B cell (primary cell): ENCODE results near the gene IPO4. TPM values are rescaled to one million over a fixed set of nuclear protein-coding genes. Genes with fewer than 3 reads are reported as not detected.
A peak's percentile ranks its signal among the peaks of the same experiment; 100 is the strongest.

Source experiments
- ATAC-seq: fragments of 200-7000 bp; cut with Tn5 transposase; one replicate; pipeline ENCODE4 v1.10.0; 2021; ENCODE audit warnings: low read depth, mild to moderate bottlenecking, moderate number of reproducible peaks, moderate library complexity
- CTCF ChIA-PET: fragments of 350-600 bp; sonication (Branson Sonifier 250); formaldehyde crosslinking; loops from one replicate; lab custom pipeline; 2021; ENCODE audit warnings: antibody characterized with exemption, inconsistent platforms; lab: Charles Lee
- POLR2A ChIA-PET: fragments of 350-600 bp; sonication (Branson Sonifier 250); formaldehyde crosslinking; loops from one replicate; lab custom pipeline; 2021; ENCODE audit warnings: antibody characterized with exemption; lab: Charles Lee
- DNase-seq: peaks from one replicate; pipeline ENCODE4 v3.0.0; 2013
- H2AFZ ChIP-seq: 2 replicates; pipeline ENCODE4 v1.6.1; 2012; ENCODE audit warnings: mild to moderate bottlenecking, low read depth, low read length; ENCODE audit not compliant: insufficient read depth, poor library complexity, severe bottlenecking
- H3K27ac ChIP-seq, 2 donors: 1 replicate in 1 of 2; 2 replicates in 1 of 2; pipeline ENCODE4 v1.5.1; 2012 to 2013; ENCODE audit warnings: low read length in 2 of 2, mild to moderate bottlenecking in 2 of 2, moderate library complexity in 1 of 2
- H3K27me3 ChIP-seq, 4 experiments: fragments of 200-600 bp in 1 of 4; sonication (generic) in 1 of 4; replicated peaks in 1 of 4; 1 replicate in 2 of 4; 2 replicates in 2 of 4; pipeline versions ENCODE4 v1.6.1 to v1.7.0; 2013 to 2016; ENCODE audit warnings: low read length in 3 of 4, mild to moderate bottlenecking in 2 of 4, mixed read lengths in 1 of 4, moderate library complexity in 1 of 4; ENCODE audit not compliant: insufficient read depth in 4 of 4, control insufficient read depth in 3 of 4; ENCODE audit errors: control extremely low read depth in 1 of 4
- H3K36me3 ChIP-seq, 2 experiments: replicated peaks in 1 of 2; 1 replicate in 1 of 2; 2 replicates in 1 of 2; pipeline versions ENCODE4 v1.6.1 to v1.7.1; 2013; ENCODE audit warnings: low read length in 1 of 2; ENCODE audit not compliant: insufficient read depth in 2 of 2, control insufficient read depth in 1 of 2; ENCODE audit errors: control extremely low read depth in 1 of 2, extremely low read depth in 1 of 2
- H3K4me1 ChIP-seq, 2 donors: fragments of 200-600 bp in 1 of 2; sonication (generic) in 1 of 2; 1 replicate in 1 of 2; 2 replicates in 1 of 2; pipeline versions ENCODE4 v1.5.1 to v1.6.1; 2013 to 2017; ENCODE audit warnings: low read length in 2 of 2; ENCODE audit not compliant: control insufficient read depth in 2 of 2, insufficient read depth in 2 of 2
- H3K4me2 ChIP-seq: replicated peaks from 2 replicates; pipeline ENCODE3; 2012; ENCODE audit warnings: mild to moderate bottlenecking, low read depth, low read length; ENCODE audit not compliant: poor library complexity, severe bottlenecking
- H3K4me3 ChIP-seq, 5 experiments: fragments of 200-600 bp in 1 of 5; sonication (generic) in 1 of 5; 1 replicate in 3 of 5; 2 replicates in 2 of 5; pipeline versions ENCODE4 v1.5.1 to v1.7.0; 2011 to 2016; ENCODE audit warnings: low read length in 4 of 5, mild to moderate bottlenecking in 4 of 5, low read depth in 2 of 5, control low read depth in 1 of 5, moderate library complexity in 1 of 5; ENCODE audit not compliant: insufficient read depth in 1 of 5; ENCODE audit errors: control extremely low read depth in 1 of 5, extremely low read depth in 1 of 5
- H3K79me2 ChIP-seq: fragments of 200-600 bp; sonication (generic); one replicate; pipeline ENCODE4 v1.6.0; 2016; ENCODE audit warnings: low read length; ENCODE audit not compliant: control insufficient read depth, insufficient read depth
- H3K9ac ChIP-seq: fragments of 200-600 bp; sonication (generic); 2 replicates; pipeline ENCODE4 v1.6.1; 2017; ENCODE audit warnings: mild to moderate bottlenecking, low read length, moderate library complexity
- H3K9me3 ChIP-seq, 3 donors: one replicate each; pipeline versions ENCODE4 v1.6.1 to v1.7.1; 2013; ENCODE audit warnings: low read length in 2 of 3; ENCODE audit not compliant: control insufficient read depth in 2 of 3, insufficient read depth in 1 of 3; ENCODE audit errors: control extremely low read depth in 1 of 3
- H4K20me1 ChIP-seq: 2 replicates; pipeline ENCODE4 v1.6.0; 2012; ENCODE audit warnings: mild to moderate bottlenecking, low read length; ENCODE audit not compliant: insufficient read depth, control insufficient read depth, poor library complexity, severe bottlenecking
- H3K27ac Mint-ChIP-seq: one replicate; pipeline ENCODE4 v1.8.0; 2021; ENCODE audit warnings: mixed read lengths
- H3K27me3 Mint-ChIP-seq: one replicate; pipeline ENCODE4 v1.8.0; 2021; ENCODE audit warnings: mixed read lengths
- H3K4me1 Mint-ChIP-seq: one replicate; pipeline ENCODE4 v1.8.0; 2021; ENCODE audit warnings: mixed read lengths
- H3K4me3 Mint-ChIP-seq: one replicate; pipeline ENCODE4 v1.8.0; 2021; ENCODE audit warnings: mixed read lengths
- H3K9me3 Mint-ChIP-seq: one replicate; pipeline ENCODE4 v1.8.0; 2022; ENCODE audit warnings: mixed read lengths; ENCODE audit not compliant: insufficient read depth
- CTCF ChIP-seq: fragments of 200-600 bp; IDR thresholded peaks from one replicate; pipeline ENCODE4 v1.8.0; 2022; ENCODE audit warnings: antibody characterized with exemption, mild to moderate bottlenecking
- EZH2 ChIP-seq: IDR thresholded peaks from 2 replicates; pipeline ENCODE4 v1.6.1; 2012; ENCODE audit warnings: borderline replicate concordance, low read depth, mild to moderate bottlenecking, moderate library complexity, low read length; ENCODE audit not compliant: insufficient read depth, poor library complexity, severe bottlenecking
- WGBS: methylation state at CpG from one replicate; pipeline ENCODE4 v1.1.5; 2013; ENCODE audit warnings: missing lambda C conversion rate; ENCODE audit not compliant: insufficient coverage; 5-methylcytosine and 5-hydroxymethylcytosine counted together
- intact Hi-C: fragments of 100-400 bp; cut with micrococcal nuclease; formaldehyde crosslinking; loops from one replicate; pipeline ENCODE4 v1.10.0; 2022
- polyA plus RNA-seq: library from polyadenylated mRNA; depleted of rRNA; stranded (reverse); fragments of >200 nt; gene quantifications from 2 replicates; pipeline ENCODE4 v1.2.3, GENCODE V29; 2012
- total RNA-seq, 2 donors: library from RNA; stranded (reverse); fragments of 120-200 nt in 1 of 2; gene quantifications; 1 replicate in 1 of 2; 2 replicates in 1 of 2; pipeline versions ENCODE4 v1.2.3 to v1.2.4, GENCODE V29; 2013 to 2022

IPO4 gene
- total and polyA plus RNA-seq, 2 donors (not counting 1 experiment from before 2014, with no cell fraction given): 28.3 to 35.0 TPM

GRCh38 chr14:24232121-24232644 lies 43.6 kb upstream of the IPO4 start, which contains the start of gene NEDD8:
NEDD8 (minus strand) TSS chr14:24232367; CDS start chr14:24232267, 100 bp downstream.
- no peaks in the 10 kb centered on the region for H3K9me3 ChIP-seq
- TF ChIP-seq CTCF (no peak), EZH2 (no peak)
- H3K4me1 ChIP-seq: peaks cover 18 to 24% of the 10 kb centered on the region in 2 donors
- Mint-ChIP-seq H3K4me3 (peak within 1 kb of the TSS; percentile 96), H3K9me3 (no peaks in the 10 kb centered on the region), H3K27me3 (no peaks in the 10 kb centered on the region), H3K27ac (peak within 1 kb of the TSS; percentile 95), H3K4me1 (peaks cover 55% of the 10 kb centered on the region)
- intact Hi-C loops: loop anchor here (1.0 to 5.0 kb wide), 10 partner anchors 10 to 210 kb away; partner anchors contain the start of genes CHMP4A, DCAF11, DHRS1 and IPO4
- H3K27ac ChIP-seq: peak within 1 kb of the TSS; percentile 36 to 67
- H3K36me3 ChIP-seq: peaks cover 0 to 31% of the 10 kb centered on the region in 2 experiments
- under 1% methylated on average over 28 of the region's 30 CpGs for WGBS
- peaks cover 71% of the 10 kb centered on the region for H3K79me2 ChIP-seq
- H3K9ac ChIP-seq: peak within 1 kb of the TSS; percentile 91
- no peaks in the 10 kb centered on the region for H3K27me3 ChIP-seq
- H3K4me3 ChIP-seq: peak within 1 kb of the TSS; percentile 75 to 100 (median 97)
- POLR2A ChIA-PET: interaction anchor here (0.9 to 3.5 kb wide), 4 partner anchors 10 to 52 kb away, joined by 3 to 13 read pairs (median 10); partner anchors contain the start of genes CHMP4A, MDP1 and TINF2
- CTCF ChIA-PET: interaction anchor here (1.6 to 2.3 kb wide), 2 partner anchors 11 to 16 kb away, joined by 5 to 19 read pairs; partner anchors contain the start of genes MDP1 and TINF2
- peak within 1 kb of the TSS; percentile 90 for H2AFZ ChIP-seq
- peak within 1 kb of the TSS; percentile 83 for H3K4me2 ChIP-seq
- peak; percentile 95 for DNase-seq
- peak; percentile 86 for ATAC-seq
- peaks cover 13% of the 10 kb centered on the region for H4K20me1 ChIP-seq
